ENCODE measurements around the gene VILL. TPM values are rescaled to one million over a fixed set of nuclear protein-coding genes. Genes with fewer than 3 reads are reported as not detected.

The VILL gene
- total RNA-seq, 3 donors from 2014 or later, result 11.0 to 17.4 (median 15.4) TPM

DNA sequence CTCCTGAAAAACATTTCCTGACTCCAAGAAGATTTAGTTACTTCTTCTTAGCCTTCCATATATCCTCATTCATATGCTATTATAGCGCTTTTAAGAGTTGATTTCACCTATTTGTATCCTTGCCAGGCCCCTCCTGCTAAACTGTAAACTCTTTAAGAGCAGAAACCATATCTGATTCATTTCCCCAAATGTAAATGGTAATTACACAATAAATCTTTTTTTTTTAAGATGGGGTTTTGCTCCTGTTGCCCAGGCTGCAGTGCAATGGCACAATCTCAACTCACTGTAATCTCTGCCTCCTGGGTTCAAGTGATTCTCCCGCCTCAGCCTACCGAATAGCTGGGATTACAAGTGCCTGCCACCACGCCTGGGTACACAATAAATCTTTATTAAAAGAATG, 52.9 kb downstream of the VILL start:
- Histone ChIP-seq H3K4me3 (no peak overlapping the region), H3K27ac (no peak overlapping the region), H3K9me3 (no peaks in the 10 kb centered on the region), H3K36me3 (no peaks in the 10 kb centered on the region), H3K27me3 (no peaks in the 10 kb centered on the region), H3K4me1 (no peaks in the 10 kb centered on the region)
- intact Hi-C loops (cut with DNase I; ENCODE audit: low total_unique reads), result no loop called here
- no peak for DNase-seq (ENCODE audit: low spot score in 2 of 2)
- TF ChIP-seq, protein P1, sequence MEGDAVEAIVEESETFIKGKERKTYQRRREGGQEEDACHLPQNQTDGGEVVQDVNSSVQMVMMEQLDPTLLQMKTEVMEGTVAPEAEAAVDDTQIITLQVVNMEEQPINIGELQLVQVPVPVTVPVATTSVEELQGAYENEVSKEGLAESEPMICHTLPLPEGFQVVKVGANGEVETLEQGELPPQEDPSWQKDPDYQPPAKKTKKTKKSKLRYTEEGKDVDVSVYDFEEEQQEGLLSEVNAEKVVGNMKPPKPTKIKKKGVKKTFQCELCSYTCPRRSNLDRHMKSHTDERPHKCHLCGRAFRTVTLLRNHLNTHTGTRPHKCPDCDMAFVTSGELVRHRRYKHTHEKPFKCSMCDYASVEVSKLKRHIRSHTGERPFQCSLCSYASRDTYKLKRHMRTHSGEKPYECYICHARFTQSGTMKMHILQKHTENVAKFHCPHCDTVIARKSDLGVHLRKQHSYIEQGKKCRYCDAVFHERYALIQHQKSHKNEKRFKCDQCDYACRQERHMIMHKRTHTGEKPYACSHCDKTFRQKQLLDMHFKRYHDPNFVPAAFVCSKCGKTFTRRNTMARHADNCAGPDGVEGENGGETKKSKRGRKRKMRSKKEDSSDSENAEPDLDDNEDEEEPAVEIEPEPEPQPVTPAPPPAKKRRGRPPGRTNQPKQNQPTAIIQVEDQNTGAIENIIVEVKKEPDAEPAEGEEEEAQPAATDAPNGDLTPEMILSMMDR (IDR thresholded peaks at IDR 0.05), result no peak
- TF ChIP-seq POLR2AphosphoS5 (IDR thresholded peaks at IDR 0.05) (no peak), POLR2A (IDR thresholded peaks at IDR 0.05) (no peak)

DNA sequence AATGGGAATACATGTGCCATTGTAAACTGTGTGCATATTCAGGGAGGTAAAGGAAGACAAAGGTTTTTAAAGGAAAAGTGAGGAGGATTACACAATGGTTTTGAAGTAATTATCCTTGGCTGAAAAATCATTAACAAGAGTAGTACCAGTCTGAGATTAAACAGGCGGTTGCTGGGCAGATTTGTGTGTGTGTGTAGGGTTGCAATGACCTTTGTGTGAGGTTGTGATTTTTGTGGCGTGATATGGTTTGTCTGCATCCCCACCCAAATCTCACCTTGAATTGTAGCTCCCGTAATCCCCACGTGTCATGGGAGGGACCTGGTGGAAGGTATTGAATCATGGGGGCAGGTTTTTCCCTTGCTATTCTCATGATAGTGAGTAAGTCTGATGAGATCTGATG, 55.4 kb downstream of the VILL start:
- TF ChIP-seq, protein P1 (IDR thresholded peaks at IDR 0.05), result no peak
- no peak for TF ChIP-seq POLR2A (IDR thresholded peaks at IDR 0.05)
- TF ChIP-seq POLR2AphosphoS5 (IDR thresholded peaks at IDR 0.05), result no peak
- intact Hi-C loops (cut with DNase I; ENCODE audit: low total_unique reads), result no loop called here
- Histone ChIP-seq H3K27ac (no peak overlapping the region), H3K4me1 (no peaks in the 10 kb centered on the region), H3K4me3 (no peak overlapping the region), H3K9me3 (no peaks in the 10 kb centered on the region), H3K36me3 (no peaks in the 10 kb centered on the region), H3K27me3 (no peaks in the 10 kb centered on the region)
- DNase-seq (ENCODE audit: low spot score in 2 of 2), result no peak

DNA sequence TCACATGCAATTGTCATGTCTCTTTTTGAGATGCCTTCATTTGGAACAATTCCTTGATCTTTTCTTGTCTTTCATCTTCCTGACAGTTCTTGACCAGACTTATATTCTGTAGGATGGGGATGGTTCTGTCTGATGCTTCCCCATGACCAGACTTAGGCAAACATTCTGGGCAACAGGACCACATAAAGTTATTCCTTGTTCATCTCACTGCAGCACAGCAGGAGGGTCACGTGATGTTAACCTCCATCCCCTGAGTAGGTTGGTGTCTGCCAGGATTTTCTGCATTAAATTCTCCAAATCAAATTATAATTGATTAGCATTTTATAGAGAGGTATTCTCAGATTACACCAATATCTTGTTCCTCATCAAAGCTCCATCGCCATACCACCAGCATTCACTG, 56.2 kb downstream of the VILL start:
- H3K9me3 ChIP-seq, result no peaks in the 10 kb centered on the region
- no peak overlapping the region for H3K4me3 ChIP-seq
- TF ChIP-seq POLR2A (IDR thresholded peaks at IDR 0.05) (no peak), POLR2AphosphoS5 (IDR thresholded peaks at IDR 0.05) (no peak)
- TF ChIP-seq, protein P1 (IDR thresholded peaks at IDR 0.05), result no peak
- no peaks in the 10 kb centered on the region for H3K27me3 ChIP-seq
- no peak for DNase-seq (ENCODE audit: low spot score in 2 of 2)
- intact Hi-C loops (cut with DNase I; ENCODE audit: low total_unique reads), result no loop called here
- H3K27ac ChIP-seq, result no peak overlapping the region
- H3K36me3 ChIP-seq, result no peaks in the 10 kb centered on the region
- no peaks in the 10 kb centered on the region for H3K4me1 ChIP-seq

DNA sequence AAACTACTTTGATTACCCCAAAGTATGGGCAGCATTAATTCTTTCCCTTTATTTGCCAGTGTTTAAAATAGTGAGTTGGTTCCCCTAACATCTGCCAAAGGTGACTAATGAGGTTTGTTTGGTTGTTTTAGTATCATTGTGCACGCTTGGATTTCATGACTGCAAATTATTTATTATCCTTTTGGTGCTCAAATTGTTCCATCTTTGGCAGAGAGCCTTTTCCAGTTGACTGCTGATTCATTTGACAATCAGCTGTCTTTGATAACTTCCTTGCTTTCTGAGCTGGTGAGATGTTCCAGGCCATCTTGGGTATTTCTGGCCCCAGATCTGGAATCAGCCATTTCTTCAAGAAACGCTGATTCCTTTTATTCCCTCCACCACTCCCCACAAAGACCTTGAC, 57.3 kb downstream of the VILL start:
- Histone ChIP-seq H3K36me3 (no peaks in the 10 kb centered on the region), H3K27ac (no peak overlapping the region), H3K4me3 (no peak overlapping the region), H3K27me3 (no peaks in the 10 kb centered on the region), H3K9me3 (no peaks in the 10 kb centered on the region), H3K4me1 (no peaks in the 10 kb centered on the region)
- no peak for DNase-seq (ENCODE audit: low spot score in 2 of 2)
- TF ChIP-seq POLR2AphosphoS5 (IDR thresholded peaks at IDR 0.05) (no peak), POLR2A (IDR thresholded peaks at IDR 0.05) (no peak)
- TF ChIP-seq, protein P1 (IDR thresholded peaks at IDR 0.05), result no peak
- intact Hi-C loops (cut with DNase I; ENCODE audit: low total_unique reads), result no loop called here

DNA sequence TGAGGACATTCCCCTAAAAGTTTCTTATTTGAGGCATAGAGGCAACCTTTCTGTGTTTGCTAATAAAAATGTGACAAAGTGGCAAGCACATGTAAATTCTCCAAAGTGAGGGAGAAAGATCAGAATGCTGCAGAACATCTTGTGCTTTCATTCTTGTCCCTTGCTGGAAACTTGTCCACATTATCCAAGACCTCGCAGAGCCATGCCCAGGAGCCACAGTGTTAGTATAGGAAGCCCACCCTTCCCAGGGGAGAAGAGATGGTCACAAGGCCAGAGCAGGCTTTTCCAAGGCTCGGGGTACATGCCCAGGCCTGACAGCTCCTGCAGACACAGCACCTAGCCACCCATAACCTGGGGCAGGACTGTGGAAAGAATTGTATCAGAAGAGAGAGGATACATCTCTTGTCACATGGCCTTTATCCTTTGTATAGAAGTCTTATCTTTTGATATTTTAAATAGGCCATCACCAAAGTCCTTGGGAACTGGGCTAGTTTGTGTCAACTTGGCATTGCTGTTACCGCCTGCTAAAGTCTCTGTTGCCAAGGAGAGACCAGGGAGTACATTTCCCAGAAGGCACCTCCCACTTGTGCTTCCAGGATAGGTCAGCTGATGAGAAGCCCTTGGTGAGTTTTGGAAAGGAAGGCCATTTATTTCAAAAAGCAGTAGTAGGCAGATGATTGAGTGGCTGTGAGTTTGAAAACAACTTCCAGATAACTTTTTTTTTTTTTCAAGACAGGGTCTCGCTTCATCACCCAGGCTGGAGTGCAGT, 59.0 kb downstream of the VILL start:
- TF ChIP-seq, protein P1 (IDR thresholded peaks at IDR 0.05), result no peak
- TF ChIP-seq POLR2AphosphoS5 (IDR thresholded peaks at IDR 0.05) (no peak), POLR2A (IDR thresholded peaks at IDR 0.05) (no peak)
- intact Hi-C loops (cut with DNase I; ENCODE audit: low total_unique reads), result no loop called here
- H3K9me3 ChIP-seq, result no peaks in the 10 kb centered on the region
- no peaks in the 10 kb centered on the region for H3K36me3 ChIP-seq
- H3K27ac ChIP-seq, result no peak overlapping the region
- no peaks in the 10 kb centered on the region for H3K4me1 ChIP-seq
- no peak overlapping the region for H3K4me3 ChIP-seq
- H3K27me3 ChIP-seq, result no peaks in the 10 kb centered on the region
- DNase-seq (ENCODE audit: low spot score in 2 of 2), result no peak
